GM12892 (cell line): Measurements from ENCODE around the gene ATP8A2.

Experiments
- POLR2A ChIP-seq: IDR thresholded peaks from 2 replicates; pipeline ENCODE4 v1.6.1; 2011; ENCODE audit warnings: low read depth, low read length, control low read depth
- POLR2AphosphoS5 ChIP-seq: IDR thresholded peaks from 2 replicates; pipeline ENCODE4 v1.6.1; 2011; ENCODE audit warnings: low read depth, low read length, control low read depth
- TAF1 ChIP-seq: IDR thresholded peaks from 2 replicates; pipeline ENCODE4 v1.6.1; 2011; ENCODE audit warnings: low read depth, mild to moderate bottlenecking, control low read depth, low read length, borderline replicate concordance

GRCh38 chr13:25501231-25501630 lies 129.5 kb downstream of the ATP8A2 start:
- TF ChIP-seq POLR2A (no peak), POLR2AphosphoS5 (no peak), TAF1 (no peak)
